Skeletal muscle cell (primary cell): Measurements from ENCODE around the gene RIPK3.

ENCODE experiments used
- DNase-seq: peaks from one replicate; pipeline ENCODE4 v3.0.0-alpha.2; 2010; ENCODE audit warnings: low read depth
- H3K4me3 ChIP-seq: 2 replicates; pipeline ENCODE4 v1.5.1; 2011; ENCODE audit warnings: low read depth, mild to moderate bottlenecking, control low read depth, low read length, moderate library complexity

RIPK3 gene

DNA sequence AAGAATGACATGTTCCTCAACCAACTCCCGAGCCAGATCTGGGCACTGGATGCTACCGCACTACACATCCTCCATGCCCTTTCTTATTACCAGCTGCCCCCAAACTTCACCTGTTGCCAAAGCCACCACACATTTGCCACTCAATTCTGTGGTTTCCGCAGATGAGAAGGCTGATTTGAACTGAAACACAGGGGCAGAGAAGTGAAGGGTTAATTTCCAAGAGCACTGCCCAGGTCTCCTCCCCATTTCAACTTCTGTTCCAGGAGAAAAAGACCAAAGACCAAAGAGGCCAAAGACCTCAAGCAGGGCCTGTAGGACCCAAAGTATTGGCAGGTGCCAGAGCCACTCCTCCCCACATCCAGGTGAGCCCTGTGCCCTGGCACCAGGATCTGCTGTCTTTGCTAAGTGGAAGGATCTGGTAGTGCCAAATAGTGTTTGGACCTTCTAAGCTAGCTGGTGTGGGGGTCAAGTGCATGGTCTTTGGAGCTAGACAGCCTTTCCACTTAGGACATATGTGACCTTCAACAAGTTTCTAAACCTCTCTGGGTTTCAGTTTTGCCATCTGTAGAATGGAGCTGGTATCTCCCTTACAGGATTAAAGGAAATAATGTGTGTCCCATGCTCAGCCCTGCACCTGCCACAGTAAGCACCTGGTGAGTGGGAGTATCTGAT lies 48.2 kb downstream of the RIPK3 start:
- no peak overlapping the region for H3K4me3 ChIP-seq
- no peak for DNase-seq

GRCh38 chr14:24290746-24291145 lies 49.0 kb downstream of the RIPK3 start:
- no peak overlapping the region for H3K4me3 ChIP-seq
- DNase-seq, result no peak

- H3K4me3 ChIP-seq, result no peak overlapping the region
- no peak for DNase-seq
Observed at GRCh38 chr14:24289649-24290280, 50.0 kb downstream of the RIPK3 start.

DNA sequence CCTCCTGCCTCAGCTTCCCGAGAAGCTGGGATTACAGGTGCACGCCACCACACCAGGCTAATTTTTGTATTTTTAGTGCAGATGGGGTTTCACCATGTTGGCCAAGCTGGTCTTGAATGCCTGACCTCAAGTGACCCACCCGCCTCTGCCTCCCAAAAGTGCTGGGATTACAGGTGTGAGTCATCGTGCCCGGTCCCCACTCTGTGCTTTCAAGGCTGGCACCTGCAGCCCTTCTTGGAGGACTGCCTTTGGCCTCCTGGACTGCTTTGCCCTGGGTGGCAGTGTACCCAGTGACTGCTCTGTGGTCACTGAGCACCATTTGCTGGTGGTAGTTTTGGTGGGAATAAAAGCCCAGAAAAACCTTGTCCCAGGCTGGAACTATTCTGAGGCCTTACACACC lies 52.8 kb downstream of the RIPK3 start:
- H3K4me3 ChIP-seq, result no peak overlapping the region
- DNase-seq, result no peak
